GM12872 (cell line): ENCODE results near the gene EVI5L.

Source experiments
- TF ChIP-seq, protein P1 (sequence below): IDR thresholded peaks from 3 replicates; pipeline ENCODE4 v1.5.1; 2011; ENCODE audit warnings: low read depth, mild to moderate bottlenecking, low read length, moderate library complexity; ENCODE audit not compliant: insufficient read depth

Gene EVI5L

GRCh38 chr19:7904074-7905020 lies 74.3 kb downstream of the EVI5L start:
- TF ChIP-seq, protein P1, sequence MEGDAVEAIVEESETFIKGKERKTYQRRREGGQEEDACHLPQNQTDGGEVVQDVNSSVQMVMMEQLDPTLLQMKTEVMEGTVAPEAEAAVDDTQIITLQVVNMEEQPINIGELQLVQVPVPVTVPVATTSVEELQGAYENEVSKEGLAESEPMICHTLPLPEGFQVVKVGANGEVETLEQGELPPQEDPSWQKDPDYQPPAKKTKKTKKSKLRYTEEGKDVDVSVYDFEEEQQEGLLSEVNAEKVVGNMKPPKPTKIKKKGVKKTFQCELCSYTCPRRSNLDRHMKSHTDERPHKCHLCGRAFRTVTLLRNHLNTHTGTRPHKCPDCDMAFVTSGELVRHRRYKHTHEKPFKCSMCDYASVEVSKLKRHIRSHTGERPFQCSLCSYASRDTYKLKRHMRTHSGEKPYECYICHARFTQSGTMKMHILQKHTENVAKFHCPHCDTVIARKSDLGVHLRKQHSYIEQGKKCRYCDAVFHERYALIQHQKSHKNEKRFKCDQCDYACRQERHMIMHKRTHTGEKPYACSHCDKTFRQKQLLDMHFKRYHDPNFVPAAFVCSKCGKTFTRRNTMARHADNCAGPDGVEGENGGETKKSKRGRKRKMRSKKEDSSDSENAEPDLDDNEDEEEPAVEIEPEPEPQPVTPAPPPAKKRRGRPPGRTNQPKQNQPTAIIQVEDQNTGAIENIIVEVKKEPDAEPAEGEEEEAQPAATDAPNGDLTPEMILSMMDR: no peak

- TF ChIP-seq, protein P1: no peak
Observed at GRCh38 chr19:7905268-7905667, 75.2 kb downstream of the EVI5L start.

- TF ChIP-seq, protein P1: no peak
Observed at GRCh38 chr19:7905859-7906258, 75.8 kb downstream of the EVI5L start.

- TF ChIP-seq, protein P1: no peak
Observed at GRCh38 chr19:7907122-7907521, 77.1 kb downstream of the EVI5L start.

GRCh38 chr19:7907544-7907943 lies 77.5 kb downstream of the EVI5L start:
- TF ChIP-seq, protein P1: no peak

DNA sequence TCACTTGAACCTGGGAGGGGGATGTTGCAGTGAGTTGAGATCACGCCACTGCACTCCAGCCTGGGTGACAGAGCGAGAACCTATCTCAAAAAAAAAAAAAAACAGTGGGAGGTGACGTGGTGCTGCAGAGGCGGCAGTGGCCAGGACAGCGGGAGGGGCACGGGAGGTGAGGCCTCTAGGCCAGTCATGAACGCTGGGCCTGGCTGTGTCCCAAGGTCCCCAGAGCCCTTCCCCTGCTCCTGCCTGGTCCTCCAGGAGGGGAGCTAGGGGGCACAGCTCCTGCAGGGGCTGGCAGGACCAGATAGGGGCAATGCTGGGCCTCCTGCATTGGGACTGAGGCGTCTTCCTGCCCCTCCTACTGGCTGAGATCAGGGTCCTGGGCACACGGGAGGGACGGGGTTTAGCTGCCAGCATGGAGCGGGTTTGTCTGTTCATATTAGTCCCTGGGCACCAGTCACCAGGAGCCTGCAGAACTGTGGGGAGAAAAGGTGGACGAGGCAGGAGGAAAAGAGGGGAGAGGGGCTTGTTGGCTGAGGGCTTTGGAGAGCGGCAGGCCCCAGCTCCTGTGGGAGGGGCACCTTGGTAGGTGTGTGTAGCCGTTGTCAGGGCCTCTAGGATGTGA lies 78.2 kb downstream of the EVI5L start:
- TF ChIP-seq, protein P1: no peak

GRCh38 chr19:7908742-7909461 lies 78.9 kb downstream of the EVI5L start:
- TF ChIP-seq, protein P1: no peak
